ENCODE results near the gene GABARAPL1. TPM values are rescaled to one million over a fixed set of nuclear protein-coding genes. Genes with fewer than 3 reads are reported as not detected.
"Not testable (repeated sequence)": the region's sequence is repeated elsewhere in the genome, so short reads cannot be mapped to it uniquely, and the experiment has no call there.

GABARAPL1 gene
- total and polyA plus RNA-seq, 2 donors (not counting 1 experiment from before 2014, with no cell fraction given) = 4.5 to 11.9 TPM

DNA sequence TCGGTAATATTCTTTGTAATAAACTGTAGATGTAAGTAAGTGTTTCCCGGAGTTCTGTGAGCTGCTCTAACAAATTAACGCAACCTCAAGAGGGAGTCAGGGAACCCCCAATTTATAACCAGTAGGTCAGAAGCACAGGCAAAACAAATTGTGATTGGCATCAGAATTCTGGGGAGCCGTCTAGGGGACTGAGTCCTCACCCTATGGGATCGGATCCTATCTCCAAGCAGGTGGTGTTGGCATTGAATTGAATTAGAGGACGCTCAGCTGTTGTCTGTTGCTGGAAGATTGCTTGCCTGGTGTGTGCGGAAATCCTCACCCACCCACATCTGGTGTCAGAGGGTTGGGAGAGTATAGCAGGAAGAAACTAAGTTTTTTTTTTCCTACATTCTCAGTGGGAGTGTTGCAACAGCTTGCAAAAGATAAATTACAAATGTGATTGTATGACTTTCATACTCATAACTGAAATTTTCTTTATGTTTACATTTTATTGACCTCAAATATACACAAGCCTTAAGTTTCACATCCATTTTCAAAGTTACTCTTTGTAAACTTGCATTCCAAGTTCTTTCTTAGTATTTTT is 28.3 kb upstream of the GABARAPL1 start:
- Histone ChIP-seq H3K4me3 (ENCODE audit: control extremely low read depth in 1 of 5, extremely low read depth in 1 of 5, insufficient read depth in 1 of 5, low read depth in 2 of 5, low read length in 4 of 5) (no peak overlapping the region), H4K20me1 (ENCODE audit: control insufficient read depth, insufficient read depth, low read length, poor library complexity, severe bottlenecking) (no peaks in the 10 kb centered on the region), H3K9me3 (ENCODE audit: control extremely low read depth in 1 of 3, control insufficient read depth in 2 of 3, insufficient read depth in 1 of 3, low read length in 2 of 3) (no peaks in the 10 kb centered on the region), H3K79me2 (ENCODE audit: control insufficient read depth, insufficient read depth, low read length) (no peaks in the 10 kb centered on the region), H3K36me3 (replicated peaks in 1 of 2; ENCODE audit: control extremely low read depth in 1 of 2, control insufficient read depth in 1 of 2, extremely low read depth in 1 of 2, insufficient read depth in 2 of 2, low read length in 1 of 2) (no peaks in the 10 kb centered on the region), H3K4me1 (ENCODE audit: control insufficient read depth in 2 of 2, insufficient read depth in 2 of 2, low read length in 2 of 2) (peaks cover 0 to 5% of the 10 kb centered on the region in 2 donors), H3K27me3 (replicated peaks in 1 of 4; ENCODE audit: control extremely low read depth in 1 of 4, control insufficient read depth in 3 of 4, insufficient read depth in 4 of 4, low read length in 3 of 4) (peaks cover 0 to 26% (median 14%) of the 10 kb centered on the region in 4 experiments), H3K9ac (ENCODE audit: low read length) (no peak overlapping the region), H2AFZ (ENCODE audit: insufficient read depth, low read depth, low read length, poor library complexity, severe bottlenecking) (no peak overlapping the region), H3K4me2 (replicated peaks; ENCODE audit: low read depth, low read length, poor library complexity, severe bottlenecking) (no peak overlapping the region), H3K27ac (ENCODE audit: low read length in 2 of 2) (no peak overlapping the region)
- peaks cover 55% of the 10 kb centered on the region for H3K27me3 Mint-ChIP-seq
- no peak for TF ChIP-seq EZH2 (IDR thresholded peaks at IDR 0.05; ENCODE audit: borderline replicate concordance, insufficient read depth, low read depth, low read length, poor library complexity, severe bottlenecking)
- TF ChIP-seq, protein P1, sequence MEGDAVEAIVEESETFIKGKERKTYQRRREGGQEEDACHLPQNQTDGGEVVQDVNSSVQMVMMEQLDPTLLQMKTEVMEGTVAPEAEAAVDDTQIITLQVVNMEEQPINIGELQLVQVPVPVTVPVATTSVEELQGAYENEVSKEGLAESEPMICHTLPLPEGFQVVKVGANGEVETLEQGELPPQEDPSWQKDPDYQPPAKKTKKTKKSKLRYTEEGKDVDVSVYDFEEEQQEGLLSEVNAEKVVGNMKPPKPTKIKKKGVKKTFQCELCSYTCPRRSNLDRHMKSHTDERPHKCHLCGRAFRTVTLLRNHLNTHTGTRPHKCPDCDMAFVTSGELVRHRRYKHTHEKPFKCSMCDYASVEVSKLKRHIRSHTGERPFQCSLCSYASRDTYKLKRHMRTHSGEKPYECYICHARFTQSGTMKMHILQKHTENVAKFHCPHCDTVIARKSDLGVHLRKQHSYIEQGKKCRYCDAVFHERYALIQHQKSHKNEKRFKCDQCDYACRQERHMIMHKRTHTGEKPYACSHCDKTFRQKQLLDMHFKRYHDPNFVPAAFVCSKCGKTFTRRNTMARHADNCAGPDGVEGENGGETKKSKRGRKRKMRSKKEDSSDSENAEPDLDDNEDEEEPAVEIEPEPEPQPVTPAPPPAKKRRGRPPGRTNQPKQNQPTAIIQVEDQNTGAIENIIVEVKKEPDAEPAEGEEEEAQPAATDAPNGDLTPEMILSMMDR (IDR thresholded peaks at IDR 0.05) = no peak
- peaks cover 6% of the 10 kb centered on the region for H3K4me1 Mint-ChIP-seq
- no peak overlapping the region for H3K27ac Mint-ChIP-seq
- ATAC-seq (ENCODE audit: low read depth) (no peak), DNase-seq (no peak)
- CTCF ChIA-PET = no interaction called here
- no peaks in the 10 kb centered on the region for H3K9me3 Mint-ChIP-seq (ENCODE audit: insufficient read depth)
- intact Hi-C loops (cut with micrococcal nuclease) = no loop called here
- H3K4me3 Mint-ChIP-seq = no peak overlapping the region
- POLR2A ChIA-PET = no interaction called here
- WGBS (ENCODE audit: insufficient coverage) = 100% methylated on average over 3 of the region's 7 CpGs

DNA sequence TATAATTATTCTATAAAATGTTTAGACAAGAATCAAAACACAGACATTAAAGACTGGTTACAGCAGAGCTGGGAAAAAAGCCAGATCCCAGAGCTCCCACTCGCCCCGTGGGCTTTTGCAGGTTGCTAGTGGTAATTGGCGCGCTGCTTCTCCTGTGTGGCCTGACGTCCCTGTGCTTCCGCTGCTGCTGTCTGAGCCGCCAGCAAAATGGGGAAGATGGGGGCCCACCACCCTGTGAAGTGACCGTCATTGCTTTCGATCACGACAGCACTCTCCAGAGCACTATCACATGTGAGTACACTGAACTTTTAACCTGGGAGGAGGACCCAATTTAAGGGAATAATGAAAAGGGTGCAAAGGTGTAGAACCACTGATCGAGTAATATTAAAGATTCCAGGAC is 26.4 kb upstream of the GABARAPL1 start:
- Histone ChIP-seq H3K4me3 (ENCODE audit: control extremely low read depth in 1 of 5, extremely low read depth in 1 of 5, insufficient read depth in 1 of 5, low read depth in 2 of 5, low read length in 4 of 5) (no peak overlapping the region), H3K4me2 (replicated peaks; ENCODE audit: low read depth, low read length, poor library complexity, severe bottlenecking) (peak overlapping the region; percentile 35), H3K9ac (ENCODE audit: low read length) (no peak overlapping the region), H3K27ac (ENCODE audit: low read length in 2 of 2) (no peak overlapping the region), H3K79me2 (ENCODE audit: control insufficient read depth, insufficient read depth, low read length) (no peaks in the 10 kb centered on the region), H4K20me1 (ENCODE audit: control insufficient read depth, insufficient read depth, low read length, poor library complexity, severe bottlenecking) (no peaks in the 10 kb centered on the region), H3K27me3 (replicated peaks in 1 of 4; ENCODE audit: control extremely low read depth in 1 of 4, control insufficient read depth in 3 of 4, insufficient read depth in 4 of 4, low read length in 3 of 4) (peaks cover 0 to 30% (median 14%) of the 10 kb centered on the region in 4 experiments), H3K9me3 (ENCODE audit: control extremely low read depth in 1 of 3, control insufficient read depth in 2 of 3, insufficient read depth in 1 of 3, low read length in 2 of 3) (no peaks in the 10 kb centered on the region), H3K36me3 (replicated peaks in 1 of 2; ENCODE audit: control extremely low read depth in 1 of 2, control insufficient read depth in 1 of 2, extremely low read depth in 1 of 2, insufficient read depth in 2 of 2, low read length in 1 of 2) (no peaks in the 10 kb centered on the region), H2AFZ (ENCODE audit: insufficient read depth, low read depth, low read length, poor library complexity, severe bottlenecking) (no peak overlapping the region), H3K4me1 (ENCODE audit: control insufficient read depth in 2 of 2, insufficient read depth in 2 of 2, low read length in 2 of 2) (peaks cover 0 to 5% of the 10 kb centered on the region in 2 donors)
- intact Hi-C loops (cut with micrococcal nuclease) = no loop called here
- peaks cover 10% of the 10 kb centered on the region for H3K4me1 Mint-ChIP-seq
- no peaks in the 10 kb centered on the region for H3K9me3 Mint-ChIP-seq (ENCODE audit: insufficient read depth)
- peak; percentile 63 for DNase-seq
- 29% methylated on average over 7 of the region's 11 CpGs for WGBS (ENCODE audit: insufficient coverage)
- H3K27ac Mint-ChIP-seq = no peak overlapping the region
- peak; percentile 31 for ATAC-seq (ENCODE audit: low read depth)
- peak overlapping the region; percentile 26 for H3K4me3 Mint-ChIP-seq
- POLR2A ChIA-PET = no interaction called here
- CTCF ChIA-PET = no interaction called here
- H3K27me3 Mint-ChIP-seq = peaks cover 60% of the 10 kb centered on the region
- TF ChIP-seq, protein P1 (IDR thresholded peaks at IDR 0.05) = no peak
- no peak for TF ChIP-seq EZH2 (IDR thresholded peaks at IDR 0.05; ENCODE audit: borderline replicate concordance, insufficient read depth, low read depth, low read length, poor library complexity, severe bottlenecking)

DNA sequence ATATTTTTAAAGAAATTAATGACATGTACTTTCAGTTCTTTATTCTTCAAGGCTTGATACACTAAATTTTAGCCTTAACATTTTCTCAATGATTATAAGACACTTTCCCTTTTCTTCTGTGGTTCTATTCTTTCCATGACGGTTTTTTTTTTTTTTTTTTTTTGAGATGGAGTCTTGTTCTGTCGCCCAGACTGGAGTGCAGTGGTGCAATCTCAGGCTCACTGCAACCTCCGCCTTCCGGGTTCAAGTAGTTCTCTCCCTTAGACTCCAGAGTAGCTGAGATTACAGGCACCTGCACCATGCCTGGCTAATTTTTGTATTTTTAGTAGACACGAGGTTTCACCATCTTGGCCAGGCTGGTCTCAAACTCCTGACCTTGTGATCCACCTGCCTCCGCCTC is 25.7 kb upstream of the GABARAPL1 start:
- H3K9me3 ChIP-seq (ENCODE audit: control extremely low read depth in 1 of 3, control insufficient read depth in 2 of 3, insufficient read depth in 1 of 3, low read length in 2 of 3); H3K4me1 Mint-ChIP-seq; H3K4me1 ChIP-seq (ENCODE audit: control insufficient read depth in 2 of 2, insufficient read depth in 2 of 2, low read length in 2 of 2); POLR2A ChIA-PET; H3K4me2 ChIP-seq (replicated peaks; ENCODE audit: low read depth, low read length, poor library complexity, severe bottlenecking); ATAC-seq (ENCODE audit: low read depth); H2AFZ ChIP-seq (ENCODE audit: insufficient read depth, low read depth, low read length, poor library complexity, severe bottlenecking); H3K79me2 ChIP-seq (ENCODE audit: control insufficient read depth, insufficient read depth, low read length); H3K4me3 Mint-ChIP-seq; H4K20me1 ChIP-seq (ENCODE audit: control insufficient read depth, insufficient read depth, low read length, poor library complexity, severe bottlenecking); intact Hi-C loops (cut with micrococcal nuclease); H3K9me3 Mint-ChIP-seq (ENCODE audit: insufficient read depth); H3K27ac ChIP-seq (ENCODE audit: low read length in 2 of 2); H3K9ac ChIP-seq (ENCODE audit: low read length); H3K4me3 ChIP-seq (ENCODE audit: control extremely low read depth in 1 of 5, extremely low read depth in 1 of 5, insufficient read depth in 1 of 5, low read depth in 2 of 5, low read length in 4 of 5); H3K36me3 ChIP-seq (replicated peaks in 1 of 2; ENCODE audit: control extremely low read depth in 1 of 2, control insufficient read depth in 1 of 2, extremely low read depth in 1 of 2, insufficient read depth in 2 of 2, low read length in 1 of 2); H3K27ac Mint-ChIP-seq; DNase-seq: not testable (repeated sequence)
- H3K27me3 ChIP-seq (replicated peaks in 1 of 4; ENCODE audit: control extremely low read depth in 1 of 4, control insufficient read depth in 3 of 4, insufficient read depth in 4 of 4, low read length in 3 of 4) = peaks cover 0 to 32% (median 19%) of the 10 kb centered on the region in 4 experiments
- H3K27me3 Mint-ChIP-seq = peaks cover 65% of the 10 kb centered on the region
- WGBS (ENCODE audit: insufficient coverage) = 85% methylated on average over 5 of the region's 6 CpGs
- CTCF ChIA-PET = interaction anchor here (1.2 to 2.3 kb wide), 2 partner anchors 10 to 34 kb away, joined by 4 to 6 read pairs; no protein-coding TSS in a partner anchor
